Stimulated activated CD8-positive, alpha-beta memory T cell treated with anti-CD3 and anti-CD28 coated beads, Interleukin-15, amount 100 ng/mL, for 1 hour (primary cell): Measurements from ENCODE around the gene FAM13C.
"Not testable (repeated sequence)": the region's sequence is repeated elsewhere in the genome, so short reads cannot be mapped to it uniquely, and the experiment has no call there.

Experiments
- DNase-seq: peaks from one replicate; pipeline ENCODE4 v3.0.0-alpha.2; 2020; ENCODE audit warnings: low read depth

Gene FAM13C

DNA sequence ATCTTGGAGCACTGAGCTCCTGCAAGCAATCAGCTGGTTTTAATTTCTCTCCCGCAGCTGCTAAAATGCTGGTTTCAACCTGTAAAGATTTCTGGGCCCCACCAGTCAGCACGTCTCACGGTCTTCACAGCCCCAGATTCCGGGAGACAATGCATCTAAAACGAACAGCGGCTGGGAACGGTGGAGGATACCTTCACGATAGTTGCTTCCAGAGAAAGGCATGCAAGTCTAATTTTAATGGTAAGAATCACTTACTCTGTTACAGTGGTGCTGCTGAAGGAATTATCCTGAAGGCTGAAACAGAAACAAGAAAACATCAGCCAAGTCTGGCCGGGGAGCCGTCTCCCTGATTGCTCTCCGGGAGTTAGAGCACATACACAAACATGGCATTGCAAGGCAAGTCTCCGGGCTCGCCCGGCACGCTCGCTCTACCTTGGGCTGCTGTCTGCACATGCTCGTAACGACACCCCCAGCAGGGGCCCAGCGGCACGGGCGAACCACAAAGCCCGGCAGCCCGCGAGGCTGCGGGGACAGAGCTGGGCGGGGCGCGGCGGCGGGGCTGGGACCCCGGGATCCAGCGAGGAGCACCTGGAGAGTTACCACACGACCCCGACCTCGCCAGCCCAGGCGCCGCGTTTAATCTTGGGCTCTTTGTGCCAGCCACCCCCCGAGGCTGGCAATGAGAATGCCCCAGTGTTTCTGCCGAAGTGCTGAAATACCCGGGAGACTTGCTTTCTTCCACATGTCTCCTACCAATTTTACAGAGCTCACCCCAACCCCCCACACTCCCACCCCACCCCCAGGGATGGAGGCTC, at the start of gene FAM13C:
Gene FAM13C (minus strand): TSS at position 406 of the 815 bp plus-strand sequence. CDS start 89 bp downstream, at position 317.
- DNase-seq = no peak

DNA sequence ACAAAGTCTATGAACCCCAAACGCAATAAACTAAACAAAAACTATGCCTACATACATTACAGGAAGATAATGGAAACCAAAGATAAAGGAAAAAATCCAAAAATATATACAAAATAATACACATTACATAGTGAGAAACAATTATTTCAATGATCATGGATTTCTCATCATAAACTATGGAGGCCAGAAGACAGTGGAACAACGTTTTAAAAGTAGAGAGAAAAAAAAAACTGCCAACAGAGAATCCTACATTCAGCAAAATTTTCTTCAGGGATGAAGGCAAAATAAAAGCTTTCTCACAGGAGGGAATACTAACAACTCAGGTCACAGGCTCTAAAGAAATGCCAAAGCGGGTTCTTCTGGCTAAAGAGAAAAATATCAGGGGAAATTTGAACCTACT, 42.9 kb upstream of the FAM13C start:
- DNase-seq = no peak

DNA sequence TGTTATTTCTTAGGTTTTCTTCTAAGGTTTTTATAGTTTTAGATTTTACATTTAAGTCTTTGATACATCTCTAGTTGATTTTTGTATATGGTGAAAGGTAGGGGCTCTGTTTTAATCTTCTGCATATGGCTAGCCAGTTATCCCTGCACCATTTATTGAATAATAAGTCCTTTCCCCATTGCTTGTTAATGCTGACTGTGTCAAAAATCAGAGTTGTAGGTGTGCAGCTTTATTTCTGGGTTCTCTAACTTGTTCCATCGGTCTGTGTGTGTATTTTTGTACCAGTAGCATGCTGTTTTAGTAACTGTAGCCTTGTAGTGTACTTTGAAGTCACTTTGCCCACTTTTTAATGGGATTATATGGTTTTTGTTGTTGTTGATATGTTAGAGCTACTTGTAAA, 37.9 kb upstream of the FAM13C start:
- DNase-seq = no peak

DNA sequence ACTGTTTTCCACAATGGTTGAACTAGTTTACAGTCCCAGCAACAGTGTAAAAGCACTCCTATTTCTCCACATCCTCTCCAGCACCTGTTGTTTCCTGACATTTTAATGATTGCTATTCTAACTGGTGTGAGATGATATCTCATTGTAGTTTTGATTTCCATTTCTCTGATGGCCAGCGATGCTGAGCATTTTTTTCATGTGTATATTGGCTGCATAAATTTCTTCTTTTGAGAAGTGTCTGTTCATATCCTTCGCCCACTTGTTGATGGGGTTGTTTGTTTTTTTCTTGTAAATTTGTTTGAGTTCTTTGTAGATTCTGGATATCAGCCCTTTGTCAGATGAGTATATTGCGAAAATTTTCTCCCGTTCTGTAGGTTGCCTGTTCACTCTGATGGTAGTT, 37.0 kb upstream of the FAM13C start:
- DNase-seq = not testable (repeated sequence)

DNA sequence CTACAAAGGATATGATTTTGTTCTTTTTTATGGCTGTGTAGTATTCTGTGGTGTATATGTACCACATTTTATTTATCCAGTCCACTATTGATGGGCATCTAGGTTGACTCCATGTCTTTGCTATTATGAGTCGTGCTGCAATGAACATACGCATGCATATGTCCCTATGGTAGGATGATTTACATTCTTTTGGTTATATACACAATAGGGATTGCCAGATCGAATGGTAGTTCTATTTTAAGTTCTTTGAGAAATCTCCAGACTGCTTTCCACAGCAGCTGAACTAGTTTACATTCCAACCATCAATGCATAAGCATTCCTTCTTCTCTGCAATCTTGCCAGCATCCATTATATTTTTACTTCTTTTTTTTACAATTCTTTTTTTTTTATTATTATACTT, 35.6 kb upstream of the FAM13C start:
- DNase-seq = no peak

DNA sequence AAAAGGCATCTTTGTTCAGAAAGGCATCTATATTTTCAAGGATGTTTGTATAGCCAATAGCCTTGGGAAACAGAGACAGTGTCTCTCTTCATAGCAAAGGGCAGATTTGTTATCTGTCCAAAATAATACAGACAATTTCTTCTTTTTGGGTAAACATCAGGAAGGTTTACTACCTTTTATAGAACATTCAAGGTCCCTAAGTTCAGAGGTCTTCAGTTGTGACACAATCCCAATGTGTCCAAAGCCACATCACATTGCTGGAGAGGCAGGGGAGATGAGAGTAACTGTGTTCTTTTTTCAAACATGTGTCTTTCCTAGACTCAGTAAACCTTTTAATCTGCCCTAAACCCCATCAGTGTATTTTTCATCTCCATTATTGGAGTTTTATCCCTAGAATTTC, 33.6 kb upstream of the FAM13C start:
- DNase-seq = no peak

DNA sequence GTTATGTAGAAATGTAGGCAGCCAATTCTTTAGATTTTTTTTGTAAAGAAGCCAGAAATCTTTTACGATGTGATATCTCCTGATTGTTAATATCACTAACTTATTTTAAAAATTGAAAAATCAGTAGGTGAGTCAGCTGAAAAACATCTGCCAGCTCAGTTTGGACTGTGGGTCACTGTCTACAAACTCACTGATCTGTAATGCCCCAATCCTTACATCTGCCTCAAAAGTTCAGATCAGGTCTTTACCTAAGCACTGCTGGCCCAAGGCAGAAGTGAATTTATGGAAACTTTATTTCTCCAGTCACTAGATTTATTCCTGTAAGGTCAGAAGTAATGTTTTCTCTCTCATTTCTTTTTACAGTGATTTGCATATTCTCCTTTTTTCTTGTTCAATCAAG, 31.0 kb upstream of the FAM13C start:
- no peak for DNase-seq

DNA sequence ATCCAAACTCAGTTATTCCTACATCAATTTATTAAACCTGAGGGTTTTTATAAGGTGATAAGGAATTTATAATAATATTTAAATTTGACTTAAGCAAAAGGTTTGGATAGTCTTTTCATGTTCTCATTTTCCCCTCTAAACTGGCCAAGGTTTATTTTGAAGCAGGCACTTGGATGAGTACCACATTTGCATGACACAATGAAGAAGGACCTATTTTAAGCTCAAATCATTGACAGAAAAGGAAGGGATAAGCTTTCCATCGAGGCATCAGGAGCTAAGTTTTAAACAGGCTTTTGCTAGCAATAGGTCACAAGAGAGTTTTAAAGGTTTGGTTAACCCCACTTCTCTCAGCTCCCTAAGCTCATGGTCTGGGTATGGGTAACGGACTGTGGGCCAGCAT, 28.7 kb upstream of the FAM13C start:
- no peak for DNase-seq

DNA sequence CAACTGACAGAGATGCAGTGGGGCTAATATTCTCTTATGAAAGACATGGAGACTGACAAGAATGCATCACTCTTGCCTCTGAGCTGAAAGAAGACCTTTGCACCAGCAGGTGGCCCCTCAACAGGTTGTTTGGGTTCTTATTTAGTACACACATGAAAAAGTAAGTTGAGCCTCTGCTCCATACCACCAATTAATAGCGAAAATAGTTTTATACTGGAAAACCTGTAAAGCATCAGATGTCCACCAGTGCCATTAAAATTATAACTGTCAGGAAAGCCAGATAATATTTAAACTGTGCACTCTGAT, 26.3 kb upstream of the FAM13C start:
- no peak for DNase-seq

DNA sequence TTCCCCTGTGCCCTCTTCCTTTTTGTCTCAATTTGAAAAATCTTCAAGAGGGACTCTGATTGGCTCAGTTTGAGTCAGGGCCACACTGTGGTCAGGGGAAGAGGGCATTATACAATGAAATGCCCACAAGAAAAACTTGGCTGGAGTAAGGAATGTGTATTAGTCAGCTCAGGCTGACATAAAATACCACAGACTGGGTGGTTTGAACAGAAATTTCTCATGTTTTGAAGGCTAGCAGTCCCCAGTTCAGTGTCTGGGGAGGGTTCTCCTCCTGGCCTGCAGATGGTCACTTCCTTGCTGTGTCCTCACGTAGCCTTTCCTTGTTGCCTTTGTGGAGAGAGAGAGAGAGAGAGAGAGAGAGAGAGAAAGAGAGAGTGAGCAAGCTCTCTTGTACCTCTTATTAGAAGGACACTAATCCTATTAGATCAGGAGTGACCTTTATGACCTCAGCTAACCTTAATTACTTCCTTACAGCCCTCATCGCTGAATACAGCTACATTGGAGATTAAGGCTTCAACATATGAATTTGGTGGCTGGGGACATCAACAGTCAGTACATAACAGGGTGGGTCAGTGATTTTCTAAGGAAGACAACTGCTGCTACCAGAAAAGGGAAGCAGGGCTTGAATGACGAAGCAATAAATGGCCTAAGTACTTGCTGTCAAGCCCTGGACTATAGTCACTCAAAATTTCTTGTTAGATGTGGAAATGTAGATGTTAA, 25.8 kb upstream of the FAM13C start:
- no peak for DNase-seq

DNA sequence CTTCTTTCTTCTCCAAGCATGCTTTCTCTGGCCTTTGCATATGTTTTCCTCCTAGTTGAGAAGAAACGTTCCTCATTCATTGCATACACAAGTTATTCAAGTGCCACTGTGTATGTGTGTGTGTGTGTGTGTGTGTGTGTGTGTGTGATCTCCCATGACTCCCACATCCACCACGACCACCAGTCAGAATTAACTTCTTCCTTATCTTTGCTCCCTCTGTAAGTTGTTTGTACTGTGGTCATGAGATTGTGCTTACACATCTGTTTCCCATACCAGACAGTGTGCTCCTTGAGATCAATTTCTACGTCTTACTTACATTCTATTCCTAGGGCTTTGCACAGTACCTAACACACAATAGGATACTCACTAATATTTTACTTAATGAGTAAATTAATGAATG, 22.4 kb upstream of the FAM13C start:
- DNase-seq = no peak

DNA sequence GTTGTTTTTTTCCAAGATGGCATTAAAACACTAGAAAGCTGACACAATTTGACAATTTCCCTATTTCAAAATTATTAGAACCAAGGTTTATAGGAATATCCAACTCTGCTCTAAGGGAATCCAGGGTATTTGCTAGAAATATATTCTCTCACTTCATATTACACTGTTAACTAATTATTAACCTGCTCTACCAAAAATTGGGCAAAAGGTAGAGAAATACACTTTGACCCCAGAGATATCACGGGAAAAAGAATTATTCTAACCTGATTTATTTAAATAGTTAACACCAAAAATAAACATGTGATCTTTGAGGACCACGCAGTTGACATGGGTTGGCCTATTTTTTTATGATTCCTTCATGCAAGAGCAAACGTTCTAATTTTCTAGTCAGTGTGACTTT, 21.6 kb upstream of the FAM13C start:
- DNase-seq = no peak

DNA sequence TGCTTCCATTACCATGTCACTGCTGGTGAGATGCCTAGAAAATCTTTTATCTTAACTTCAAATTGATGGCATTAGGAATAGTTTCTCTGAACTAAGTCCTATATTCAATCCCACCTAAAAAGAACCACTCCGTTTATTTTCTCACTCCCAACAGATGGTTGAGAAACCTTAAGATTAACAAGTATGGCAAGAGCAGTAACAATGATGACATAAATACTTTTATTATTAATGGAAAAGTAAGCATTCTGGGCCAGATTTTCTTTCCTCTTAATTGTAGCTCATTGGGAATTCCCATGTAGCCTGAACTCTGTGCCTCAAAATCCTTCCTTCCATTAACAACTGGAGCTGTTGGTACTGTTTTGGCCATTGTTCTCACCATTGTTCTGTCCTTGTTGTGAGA, 21.1 kb upstream of the FAM13C start:
- DNase-seq = no peak

DNA sequence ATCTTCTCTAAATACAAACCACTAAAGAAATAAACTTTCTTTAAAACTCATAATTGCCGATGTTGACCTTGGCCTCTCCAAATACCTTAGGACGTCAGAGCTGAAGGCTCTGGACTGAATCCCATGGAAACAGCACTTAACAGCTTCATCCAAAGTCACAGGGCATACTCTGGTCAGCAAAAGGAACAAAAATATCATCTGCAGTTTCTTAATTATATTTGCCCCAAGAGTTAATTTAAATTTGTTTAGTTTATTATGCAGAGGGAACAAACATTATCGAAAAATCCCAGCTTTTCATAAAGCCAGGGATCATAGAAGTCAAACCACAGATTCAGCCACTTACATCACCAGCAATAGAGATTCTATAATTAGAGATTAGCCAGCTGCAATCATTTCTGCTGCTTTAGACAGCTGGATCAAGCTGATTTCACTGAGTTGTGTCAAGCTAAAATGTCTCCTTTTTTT, 20.5 kb upstream of the FAM13C start:
- no peak for DNase-seq

DNA sequence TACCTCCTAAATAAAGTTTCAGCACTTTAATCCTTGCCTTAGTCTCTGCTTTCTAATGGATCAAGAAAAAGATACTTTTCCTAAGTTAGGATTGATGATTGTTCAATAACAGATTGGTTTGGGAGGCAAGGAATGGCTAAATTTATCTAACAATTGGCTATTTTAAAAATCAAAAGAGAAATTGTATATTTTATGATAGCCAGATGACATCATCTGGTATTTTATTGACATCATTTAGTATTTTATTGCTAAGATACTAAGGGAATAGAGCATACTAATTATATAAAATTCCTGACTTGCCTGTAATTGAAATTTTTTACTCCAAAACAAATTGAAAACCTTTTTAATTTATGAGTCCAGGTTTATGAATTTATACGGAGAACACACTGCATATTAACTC, 19.3 kb upstream of the FAM13C start:
- DNase-seq = no peak

DNA sequence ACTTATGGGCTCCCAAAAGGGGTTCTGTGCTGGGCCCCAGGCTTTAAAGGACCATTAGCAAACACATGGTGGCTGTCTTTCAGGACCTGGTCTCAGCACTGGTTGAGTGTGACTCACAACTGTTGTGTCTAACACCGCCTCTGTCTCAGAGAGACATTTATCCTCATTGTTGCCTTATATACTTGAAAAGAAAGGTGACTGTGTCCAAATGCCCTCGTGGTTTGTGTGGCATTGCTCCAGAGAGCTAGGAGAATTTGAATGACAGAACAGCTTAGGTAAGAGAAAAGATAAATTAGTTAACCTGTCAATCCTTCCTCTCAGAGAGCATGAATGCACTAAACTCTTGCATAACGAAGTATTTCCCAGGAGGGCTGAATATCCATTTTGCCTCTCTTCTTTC, 14.5 kb upstream of the FAM13C start:
- no peak for DNase-seq

DNA sequence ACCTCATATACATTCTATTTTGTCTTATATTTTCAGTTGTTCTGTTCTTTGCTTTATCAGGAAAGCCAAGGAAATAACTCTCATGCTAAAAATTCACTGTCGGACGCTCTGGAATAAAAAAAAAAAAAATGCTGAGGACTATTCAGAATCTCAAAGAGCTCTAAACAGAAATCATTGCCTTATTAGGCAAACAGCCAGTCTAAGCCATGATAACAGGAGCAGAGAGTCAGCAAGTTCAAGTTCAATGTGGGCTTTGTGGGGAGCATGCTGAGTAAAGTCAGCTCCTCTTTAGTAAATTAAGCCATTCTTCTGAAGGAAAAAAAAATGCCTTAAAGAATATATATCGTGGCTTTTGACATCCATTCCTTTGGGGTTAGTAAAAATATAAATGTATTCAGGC, 13.6 kb upstream of the FAM13C start:
- DNase-seq = no peak

DNA sequence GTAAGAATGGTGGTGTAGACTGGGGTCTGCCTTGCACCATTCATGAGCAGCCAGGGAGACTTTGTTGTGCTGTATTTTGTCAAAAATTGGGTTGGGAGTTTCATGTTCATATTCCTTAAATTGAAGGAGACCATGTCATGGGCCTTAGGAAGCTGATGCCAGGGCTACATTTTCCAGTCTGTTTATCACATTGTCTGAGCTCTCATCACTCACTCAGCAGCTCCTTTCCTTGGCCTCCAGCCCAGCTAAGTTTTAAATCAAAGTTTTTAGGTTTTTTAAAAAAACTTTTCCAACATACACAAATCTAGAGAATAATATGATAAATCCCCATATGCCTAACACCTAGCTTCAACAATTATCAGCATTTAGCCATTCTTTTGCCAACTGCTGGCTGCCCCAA, 12.6 kb upstream of the FAM13C start:
- DNase-seq = no peak

DNA sequence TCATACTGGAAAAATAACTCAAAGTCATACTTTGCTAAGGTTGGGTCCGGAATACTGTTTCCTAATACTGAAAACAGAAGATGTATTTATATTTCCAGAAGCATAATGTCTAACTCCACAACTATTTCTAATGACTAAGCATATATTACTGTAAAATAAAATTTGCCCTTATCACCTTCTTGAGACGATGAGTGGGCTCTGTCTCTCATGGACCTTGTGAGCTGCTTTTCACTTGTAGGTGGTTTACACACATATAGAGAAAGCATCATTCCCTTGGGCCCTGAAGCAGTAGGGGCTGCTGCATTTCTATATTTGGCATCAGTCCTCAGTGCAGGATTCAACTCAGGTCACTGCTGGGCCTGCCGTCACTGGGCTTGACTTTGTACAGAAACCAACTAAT, 10.7 kb upstream of the FAM13C start:
- DNase-seq = no peak

DNA sequence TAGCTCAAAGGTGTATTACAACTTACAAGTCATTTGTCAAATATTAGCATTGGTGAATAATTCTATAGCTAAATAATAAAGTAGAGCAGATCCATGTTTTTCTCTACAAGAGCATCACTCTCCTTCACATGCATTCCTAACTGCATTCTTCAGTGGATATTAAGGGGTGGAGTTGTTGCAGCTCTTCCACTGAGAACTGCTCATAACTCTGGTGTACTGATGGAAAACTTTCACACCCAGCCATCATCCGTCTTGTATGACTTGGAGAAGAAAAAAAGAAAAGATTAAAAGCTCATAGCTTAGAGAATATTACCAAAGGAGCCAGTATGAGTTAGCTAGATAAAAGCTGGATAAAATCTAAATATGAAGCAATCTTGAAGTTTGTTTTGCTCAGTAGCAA, 10.2 kb upstream of the FAM13C start:
- no peak for DNase-seq

DNA sequence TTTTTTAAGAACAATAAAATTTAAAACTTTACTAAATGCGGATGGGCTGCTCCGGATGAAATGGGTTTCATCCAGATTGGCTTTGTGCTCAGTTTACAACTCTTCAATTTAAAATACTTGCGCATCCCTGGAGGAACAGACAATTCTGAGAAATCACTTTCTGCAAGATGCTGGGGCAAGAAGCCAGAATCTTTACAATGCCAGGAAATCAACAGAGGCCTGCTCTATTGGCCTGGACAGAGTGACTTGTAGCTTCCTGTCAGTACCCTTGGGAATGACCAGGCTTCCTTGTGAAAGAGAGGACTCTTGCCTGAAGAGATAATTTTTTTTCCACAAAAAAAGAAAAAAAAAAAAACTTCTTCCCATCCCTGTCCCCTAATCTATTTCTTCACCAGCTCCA, 3.9 kb upstream of the FAM13C start:
- no peak for DNase-seq

DNA sequence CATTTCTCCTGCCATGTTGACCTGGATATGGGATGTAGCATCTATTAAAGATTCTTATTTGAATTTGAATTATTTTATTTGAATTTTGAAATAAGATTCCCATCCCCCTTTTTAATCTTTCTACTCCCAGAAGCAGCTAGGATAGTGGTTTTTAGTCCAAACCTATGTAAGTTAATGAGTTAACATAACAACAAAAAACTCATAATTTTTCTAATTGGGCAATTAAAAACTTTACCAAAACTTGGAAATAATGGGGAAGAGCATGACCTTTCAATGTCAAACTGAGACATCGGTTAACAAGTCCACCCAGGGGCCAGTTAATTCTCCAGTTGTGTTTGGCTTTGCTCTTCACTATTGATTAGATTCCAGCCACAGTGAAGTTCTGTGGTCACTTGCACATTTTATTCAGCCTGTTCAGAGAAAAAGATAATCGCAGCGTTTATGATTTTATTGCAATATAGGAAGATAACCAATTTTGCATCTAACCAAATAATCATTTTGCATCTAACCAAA, 1.2 kb upstream of the FAM13C start:
- DNase-seq = no peak

DNA sequence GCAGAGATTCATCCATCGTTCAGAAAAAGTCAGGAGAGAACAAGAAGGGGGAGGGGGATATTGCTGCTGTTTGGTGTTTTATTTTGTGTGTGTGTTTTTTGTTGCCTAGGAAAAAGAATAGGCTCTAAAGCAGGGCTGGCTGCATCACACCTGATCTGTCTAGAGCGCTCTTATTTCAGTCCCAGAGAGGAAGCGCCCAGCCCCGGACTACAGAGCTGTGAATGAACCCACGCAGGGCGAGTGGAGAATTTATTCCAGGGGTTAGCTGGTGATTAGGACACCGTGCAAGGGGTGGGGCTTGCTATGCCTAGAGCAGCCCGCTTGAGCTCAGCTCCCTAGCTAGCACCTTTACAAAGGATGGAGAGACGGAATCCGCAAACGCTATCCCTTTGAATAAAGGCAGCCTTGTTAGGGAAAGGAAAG, 621 bp upstream of the FAM13C start:
- DNase-seq = no peak
